Measurements from ENCODE around the gene APOL6.

DNA sequence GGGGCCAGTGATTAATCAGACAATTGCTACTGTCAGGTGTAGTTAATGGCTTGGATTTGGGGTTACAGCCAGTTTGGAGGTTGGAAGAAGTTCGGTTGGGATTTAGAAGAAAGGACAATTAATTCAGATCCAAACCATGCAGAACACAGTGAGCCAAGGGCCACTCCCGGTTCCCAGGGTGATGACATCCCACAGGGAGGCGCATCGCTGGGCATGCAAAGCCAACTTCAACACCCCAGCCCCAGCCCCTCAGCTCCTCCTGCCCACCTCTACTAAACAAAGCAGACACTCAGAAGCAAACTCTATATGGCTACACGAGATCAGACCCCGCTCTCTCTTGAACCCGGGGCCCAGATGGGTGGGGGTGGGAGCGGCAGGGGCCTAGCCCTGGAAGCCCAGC, 41.3 kb upstream of the APOL6 start:
- TF ChIP-seq, protein P1, sequence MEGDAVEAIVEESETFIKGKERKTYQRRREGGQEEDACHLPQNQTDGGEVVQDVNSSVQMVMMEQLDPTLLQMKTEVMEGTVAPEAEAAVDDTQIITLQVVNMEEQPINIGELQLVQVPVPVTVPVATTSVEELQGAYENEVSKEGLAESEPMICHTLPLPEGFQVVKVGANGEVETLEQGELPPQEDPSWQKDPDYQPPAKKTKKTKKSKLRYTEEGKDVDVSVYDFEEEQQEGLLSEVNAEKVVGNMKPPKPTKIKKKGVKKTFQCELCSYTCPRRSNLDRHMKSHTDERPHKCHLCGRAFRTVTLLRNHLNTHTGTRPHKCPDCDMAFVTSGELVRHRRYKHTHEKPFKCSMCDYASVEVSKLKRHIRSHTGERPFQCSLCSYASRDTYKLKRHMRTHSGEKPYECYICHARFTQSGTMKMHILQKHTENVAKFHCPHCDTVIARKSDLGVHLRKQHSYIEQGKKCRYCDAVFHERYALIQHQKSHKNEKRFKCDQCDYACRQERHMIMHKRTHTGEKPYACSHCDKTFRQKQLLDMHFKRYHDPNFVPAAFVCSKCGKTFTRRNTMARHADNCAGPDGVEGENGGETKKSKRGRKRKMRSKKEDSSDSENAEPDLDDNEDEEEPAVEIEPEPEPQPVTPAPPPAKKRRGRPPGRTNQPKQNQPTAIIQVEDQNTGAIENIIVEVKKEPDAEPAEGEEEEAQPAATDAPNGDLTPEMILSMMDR (IDR thresholded peaks at IDR 0.05): no peak
- TF ChIP-seq EZH2phosphoT487 (IDR thresholded peaks at IDR 0.05) (no peak), EZH2 (IDR thresholded peaks at IDR 0.05) (no peak)
